Activated naive CD8-positive, alpha-beta T cell (primary cell): ENCODE data around the gene PDIA6.

Experiments used
- H3K27ac Mint-ChIP-seq: one replicate; pipeline ENCODE4 v1.8.0; 2021; ENCODE audit warnings: mixed read lengths
- H3K27me3 Mint-ChIP-seq: one replicate; pipeline ENCODE4 v1.8.0; 2021; ENCODE audit warnings: mixed read lengths
- H3K36me3 Mint-ChIP-seq: one replicate; pipeline ENCODE4 v1.8.0; 2021; ENCODE audit warnings: mixed read lengths
- H3K4me1 Mint-ChIP-seq: one replicate; pipeline ENCODE4 v1.8.0; 2021; ENCODE audit warnings: low read depth, mixed read lengths
- H3K4me3 Mint-ChIP-seq: one replicate; pipeline ENCODE4 v1.8.0; 2021; ENCODE audit warnings: mild to moderate bottlenecking, mixed read lengths
- H3K9me3 Mint-ChIP-seq: one replicate; pipeline ENCODE4 v1.8.0; 2021; ENCODE audit warnings: low read depth, mixed read lengths

The PDIA6 gene

DNA sequence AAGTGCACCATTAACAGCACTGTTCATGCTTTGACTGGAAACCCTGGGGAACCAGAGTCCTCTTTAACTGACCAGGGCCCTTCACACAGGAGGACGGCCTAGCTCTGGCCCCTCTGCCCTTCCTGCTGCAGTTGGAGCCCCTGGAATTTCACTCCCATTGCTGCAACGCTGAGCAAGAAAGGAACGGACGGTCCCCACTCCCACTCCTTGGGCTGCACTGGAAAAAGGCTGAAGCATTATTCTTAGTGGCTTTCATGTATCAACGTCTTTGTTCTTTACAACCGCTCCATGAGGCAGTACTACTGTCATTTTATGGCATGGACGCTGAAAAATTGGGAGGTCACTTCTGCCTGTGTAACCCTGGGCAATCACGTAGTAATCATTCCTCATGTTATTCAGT, 9.9 kb downstream of the PDIA6 start:
- H3K27ac Mint-ChIP-seq: no peak overlapping the region
- no peaks in the 10 kb centered on the region for H3K27me3 Mint-ChIP-seq
- no peaks in the 10 kb centered on the region for H3K9me3 Mint-ChIP-seq
- peaks cover 15% of the 10 kb centered on the region for H3K4me1 Mint-ChIP-seq
- peaks cover 2% of the 10 kb centered on the region for H3K36me3 Mint-ChIP-seq
- no peak overlapping the region for H3K4me3 Mint-ChIP-seq

DNA sequence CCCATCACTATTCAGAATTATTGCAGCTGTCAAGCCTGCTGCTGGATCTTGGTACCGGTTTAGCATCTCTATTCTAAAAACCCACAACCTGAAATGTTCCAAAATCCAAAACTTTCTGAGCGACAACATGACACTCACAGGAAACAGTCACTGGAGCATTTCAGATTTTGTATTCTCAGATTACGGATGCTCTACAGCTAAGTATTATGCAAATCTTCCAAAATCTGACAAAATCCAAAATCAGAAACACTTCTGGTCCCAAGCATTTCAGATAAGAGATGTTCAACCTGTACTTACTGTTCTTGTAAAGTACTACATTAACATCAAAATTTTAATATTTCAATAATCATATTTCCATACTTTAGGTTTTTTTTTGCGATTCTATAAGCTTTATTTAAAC, 12.4 kb downstream of the PDIA6 start:
- H3K4me3 Mint-ChIP-seq: no peak overlapping the region

DNA sequence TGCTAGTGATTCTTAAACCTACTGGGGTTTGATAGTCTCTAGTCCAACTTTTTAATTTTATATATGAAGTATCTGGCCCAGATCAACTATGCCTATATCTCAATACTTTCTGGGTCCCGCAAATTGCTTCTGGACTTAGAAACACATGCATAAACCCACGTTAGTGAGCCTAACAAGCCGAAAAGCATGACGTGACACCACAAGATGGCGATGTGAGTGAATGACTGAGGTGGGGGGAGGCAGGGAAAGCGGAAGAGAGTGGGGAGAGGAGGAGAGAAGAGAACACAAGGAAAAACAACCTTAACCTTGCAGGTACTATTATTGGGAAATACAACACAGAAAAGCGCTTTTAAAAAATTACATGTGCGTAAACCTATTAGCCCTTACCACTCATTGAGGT, 13.8 kb downstream of the PDIA6 start:
- H3K4me1 Mint-ChIP-seq: peaks cover 8% of the 10 kb centered on the region
- no peak overlapping the region for H3K4me3 Mint-ChIP-seq
- no peak overlapping the region for H3K27ac Mint-ChIP-seq
- H3K36me3 Mint-ChIP-seq: peaks cover 2% of the 10 kb centered on the region
- no peaks in the 10 kb centered on the region for H3K9me3 Mint-ChIP-seq
- H3K27me3 Mint-ChIP-seq: no peaks in the 10 kb centered on the region

More for the DNA sequence above, 12.4 kb downstream of the PDIA6 start:
- peaks cover 2% of the 10 kb centered on the region for H3K36me3 Mint-ChIP-seq
- no peaks in the 10 kb centered on the region for H3K27me3 Mint-ChIP-seq
- no peak overlapping the region for H3K27ac Mint-ChIP-seq
- peaks cover 8% of the 10 kb centered on the region for H3K4me1 Mint-ChIP-seq
- H3K9me3 Mint-ChIP-seq: no peaks in the 10 kb centered on the region

DNA sequence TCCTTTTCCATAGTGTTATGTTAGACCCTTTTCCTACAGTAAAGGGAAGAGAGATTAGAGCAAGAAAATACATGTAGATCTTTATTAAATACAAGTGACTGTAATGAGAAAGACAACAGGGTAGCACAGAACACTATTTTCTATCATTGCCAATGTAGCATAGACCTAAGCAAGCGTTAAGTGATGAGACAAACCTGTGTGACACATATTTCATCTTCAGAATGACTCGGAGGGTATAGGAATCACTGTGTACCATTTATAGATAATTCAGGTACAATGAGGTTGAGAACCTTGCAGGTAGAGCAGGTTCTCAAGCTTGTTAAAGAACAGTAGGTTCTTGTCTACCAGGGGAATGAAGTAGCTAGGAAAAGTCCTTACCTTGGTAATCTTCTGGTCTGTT, 15.9 kb downstream of the PDIA6 start:
- no peaks in the 10 kb centered on the region for H3K9me3 Mint-ChIP-seq
- no peaks in the 10 kb centered on the region for H3K27me3 Mint-ChIP-seq
- no peak overlapping the region for H3K27ac Mint-ChIP-seq
- H3K36me3 Mint-ChIP-seq: peaks cover 6% of the 10 kb centered on the region
- peaks cover 5% of the 10 kb centered on the region for H3K4me1 Mint-ChIP-seq
- H3K4me3 Mint-ChIP-seq: no peak overlapping the region

DNA sequence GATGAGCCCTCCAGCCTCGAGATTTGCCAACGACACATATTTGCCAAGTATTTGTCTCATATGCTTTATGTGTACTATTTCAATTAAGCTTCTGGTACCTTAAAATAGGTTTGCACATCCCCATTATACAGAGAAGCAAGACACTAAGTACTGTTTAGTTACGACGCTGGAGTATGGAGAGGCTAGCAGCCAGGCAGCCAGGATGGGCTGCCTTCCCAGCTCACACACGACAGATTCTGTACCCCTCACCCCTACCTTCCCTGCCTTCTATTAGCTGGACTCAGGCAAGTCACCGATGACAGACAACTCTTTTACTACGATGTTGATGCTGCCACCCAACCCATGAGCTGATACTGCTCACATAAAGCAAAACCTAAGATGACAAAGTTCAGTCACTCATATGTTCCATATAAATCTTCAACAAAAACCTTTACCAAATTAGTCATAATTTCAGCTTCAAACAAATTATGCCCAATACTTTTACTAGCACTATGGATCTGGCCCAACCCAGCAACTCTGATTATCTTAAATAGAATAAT, 17.0 kb downstream of the PDIA6 start:
- Mint-ChIP-seq H3K4me1 (peaks cover 11% of the 10 kb centered on the region), H3K27ac (no peak overlapping the region), H3K27me3 (no peaks in the 10 kb centered on the region), H3K36me3 (peaks cover 11% of the 10 kb centered on the region), H3K4me3 (no peak overlapping the region), H3K9me3 (no peaks in the 10 kb centered on the region)

DNA sequence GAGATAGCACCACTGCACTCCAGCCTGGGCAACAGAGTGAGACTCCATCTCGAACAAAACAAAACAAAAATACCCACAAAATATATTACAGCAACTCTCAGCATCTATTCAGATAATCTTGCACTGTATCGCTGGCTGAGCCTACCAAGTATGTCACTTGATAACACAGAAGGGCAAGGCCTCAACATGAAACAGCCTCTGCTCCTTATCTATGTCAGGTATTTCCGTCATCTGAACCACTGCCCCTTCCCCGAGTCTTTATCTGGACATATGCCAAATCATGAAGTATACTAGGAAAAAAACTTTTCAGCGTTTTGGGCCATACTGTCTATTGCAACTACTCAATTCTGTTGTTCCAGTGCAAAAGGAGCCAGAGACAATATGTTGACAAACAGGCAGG, 17.7 kb downstream of the PDIA6 start:
- Mint-ChIP-seq H3K36me3 (peaks cover 11% of the 10 kb centered on the region), H3K4me3 (no peak overlapping the region), H3K9me3 (no peaks in the 10 kb centered on the region), H3K27me3 (no peaks in the 10 kb centered on the region), H3K27ac (peak overlapping the region; percentile 8), H3K4me1 (peaks cover 14% of the 10 kb centered on the region)

DNA sequence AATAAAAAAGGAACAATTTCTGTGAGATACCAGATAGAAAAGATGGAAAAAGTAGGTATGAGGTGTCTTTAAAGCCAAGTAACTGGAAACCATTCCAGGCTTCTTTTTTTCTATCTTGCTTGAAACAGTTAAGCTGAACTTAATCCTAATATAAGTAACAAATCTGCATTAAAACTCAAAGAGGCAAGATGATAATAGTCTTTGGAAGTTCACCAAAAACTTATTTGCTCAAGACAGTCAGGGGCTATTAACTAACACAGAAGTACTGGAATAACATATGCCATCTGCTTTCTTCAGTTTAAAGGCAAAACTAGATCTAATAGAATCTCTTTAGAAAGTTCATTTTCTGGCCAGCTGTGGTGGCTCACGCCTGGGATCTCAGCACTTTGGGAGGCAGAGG, 18.8 kb downstream of the PDIA6 start:
- Mint-ChIP-seq H3K9me3 (no peaks in the 10 kb centered on the region), H3K27ac (no peak overlapping the region), H3K27me3 (no peaks in the 10 kb centered on the region), H3K4me3 (no peak overlapping the region), H3K36me3 (peaks cover 9% of the 10 kb centered on the region), H3K4me1 (peaks cover 14% of the 10 kb centered on the region)

DNA sequence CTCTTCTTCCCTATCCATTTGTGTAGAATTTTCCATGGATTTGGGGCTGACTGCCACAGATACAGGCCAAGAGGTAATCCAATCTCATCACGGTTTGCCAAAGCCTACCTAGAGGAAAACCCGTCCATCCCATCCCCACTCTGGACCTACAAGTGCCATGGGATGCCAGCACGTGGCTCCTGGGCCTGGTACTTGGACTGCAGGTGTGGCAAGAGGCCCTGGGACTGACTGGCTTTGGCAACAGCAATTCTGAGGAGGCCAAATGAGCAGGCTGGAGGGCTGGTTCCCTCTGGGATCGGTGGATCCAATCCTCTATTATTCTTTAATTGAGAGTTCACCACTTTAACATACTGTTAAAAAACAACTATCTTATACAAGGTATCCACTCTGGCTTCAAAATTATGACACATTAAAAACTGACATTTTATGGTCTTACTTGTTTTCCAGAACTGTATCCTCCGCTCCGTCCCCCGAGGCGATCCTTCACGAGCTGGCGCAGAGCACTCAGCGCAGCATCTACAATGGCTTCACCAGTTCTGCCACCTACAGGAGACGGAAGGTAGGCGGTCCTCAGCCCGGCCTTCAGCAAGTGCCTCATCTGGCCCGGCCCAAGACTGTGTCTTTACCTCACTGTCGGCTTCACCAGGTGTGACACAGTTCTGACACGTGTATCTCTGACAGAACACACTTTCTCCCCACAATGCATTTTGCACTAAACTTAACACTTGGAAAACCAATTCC, 19.8 kb downstream of the PDIA6 start:
- Mint-ChIP-seq H3K36me3 (peaks cover 9% of the 10 kb centered on the region), H3K4me1 (peaks cover 14% of the 10 kb centered on the region), H3K4me3 (no peak overlapping the region), H3K9me3 (no peaks in the 10 kb centered on the region), H3K27me3 (no peaks in the 10 kb centered on the region), H3K27ac (peak overlapping the region; percentile 64)

DNA sequence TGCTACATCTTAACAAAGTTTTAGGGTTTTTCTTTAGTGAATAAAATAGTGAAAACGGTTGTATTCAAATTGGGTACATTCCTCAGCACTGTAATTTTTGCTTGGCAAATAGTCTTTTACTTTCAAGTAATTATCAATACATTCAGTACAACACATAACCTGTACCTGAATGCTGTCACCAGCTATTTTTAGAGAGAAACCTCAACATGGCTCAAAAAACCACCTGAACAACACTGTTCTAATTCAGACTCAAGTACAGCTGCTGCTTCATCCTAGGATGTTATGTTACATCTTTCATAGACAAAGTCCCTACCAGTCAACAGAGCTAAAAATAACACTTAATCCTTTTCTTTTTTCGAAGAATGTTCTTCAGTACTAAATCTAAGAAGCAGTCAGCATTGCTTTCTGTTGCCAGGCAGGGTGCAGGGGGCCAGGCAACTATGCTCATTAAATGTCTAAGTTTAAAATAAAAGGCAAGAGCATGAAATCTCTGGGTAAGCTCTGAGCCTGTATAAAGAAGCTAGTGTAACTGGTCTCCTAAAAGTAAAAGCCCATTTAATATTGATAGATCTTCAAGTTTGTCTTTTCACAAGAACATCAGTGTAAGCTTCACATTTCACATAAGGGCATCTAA, 20.5 kb downstream of the PDIA6 start:
- Mint-ChIP-seq H3K4me3 (no peak overlapping the region), H3K4me1 (peaks cover 14% of the 10 kb centered on the region), H3K9me3 (no peaks in the 10 kb centered on the region), H3K36me3 (peaks cover 11% of the 10 kb centered on the region), H3K27ac (peak overlapping the region; percentile 64), H3K27me3 (no peaks in the 10 kb centered on the region)

DNA sequence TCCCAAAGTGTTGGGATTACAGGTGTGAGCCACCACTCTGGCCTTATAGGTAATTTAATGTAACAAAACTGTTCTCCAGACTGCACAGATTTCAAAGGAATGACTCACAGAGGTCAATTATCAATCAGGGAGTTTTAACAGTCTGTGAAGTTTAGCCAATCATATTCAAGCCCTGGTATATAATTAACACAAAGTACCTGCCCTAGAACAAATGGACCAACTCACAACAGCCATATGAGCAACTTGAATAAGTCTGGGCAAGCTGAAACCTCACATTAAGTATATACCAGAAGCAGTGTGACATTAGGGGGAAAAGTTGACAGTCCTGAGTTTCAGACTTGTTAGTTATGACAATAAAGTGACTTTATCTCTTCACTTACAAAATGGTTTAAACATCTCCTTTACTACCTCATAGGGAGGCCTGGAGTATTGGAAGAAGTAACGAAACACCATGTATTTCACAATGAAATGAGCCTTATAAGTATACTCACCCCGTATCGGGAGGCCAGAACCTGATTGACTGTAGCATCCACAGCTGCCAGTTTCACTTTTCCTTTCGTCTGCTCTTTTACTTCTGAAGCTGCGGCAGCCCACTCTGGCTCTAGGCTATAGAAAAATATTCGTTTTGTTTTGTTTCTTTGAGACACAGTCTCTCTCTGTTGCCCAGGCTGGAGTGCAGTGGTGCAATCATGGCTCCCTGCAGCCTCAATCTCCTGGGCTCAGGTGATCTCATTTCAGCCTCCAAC, 22.2 kb downstream of the PDIA6 start:
- H3K4me3 Mint-ChIP-seq: no peak overlapping the region
- peak overlapping the region; percentile 61 for H3K27ac Mint-ChIP-seq
- H3K4me1 Mint-ChIP-seq: peaks cover 11% of the 10 kb centered on the region
- H3K27me3 Mint-ChIP-seq: no peaks in the 10 kb centered on the region
- no peaks in the 10 kb centered on the region for H3K9me3 Mint-ChIP-seq
- H3K36me3 Mint-ChIP-seq: peaks cover 16% of the 10 kb centered on the region

DNA sequence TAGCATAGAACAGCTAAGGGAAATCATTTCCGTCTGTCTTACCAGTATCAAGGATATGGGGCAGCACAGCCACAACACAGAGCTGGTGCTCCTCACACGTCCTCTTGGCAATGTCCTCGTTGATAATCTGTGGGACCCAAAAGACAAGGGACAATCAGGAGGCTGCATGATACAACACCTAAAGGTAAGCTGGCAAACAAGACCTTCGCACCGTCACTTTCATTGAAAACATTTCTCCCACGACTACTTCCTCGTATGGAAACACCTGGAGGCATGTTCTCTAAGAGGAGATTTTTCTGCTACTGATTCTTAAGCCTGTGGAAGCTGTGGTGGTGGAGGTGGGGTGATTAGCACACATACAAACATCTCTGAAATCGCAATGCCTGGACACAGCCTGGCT, 23.7 kb downstream of the PDIA6 start:
- no peaks in the 10 kb centered on the region for H3K9me3 Mint-ChIP-seq
- no peak overlapping the region for H3K27ac Mint-ChIP-seq
- H3K4me3 Mint-ChIP-seq: no peak overlapping the region
- peaks cover 16% of the 10 kb centered on the region for H3K36me3 Mint-ChIP-seq
- H3K27me3 Mint-ChIP-seq: no peaks in the 10 kb centered on the region
- peaks cover 11% of the 10 kb centered on the region for H3K4me1 Mint-ChIP-seq

DNA sequence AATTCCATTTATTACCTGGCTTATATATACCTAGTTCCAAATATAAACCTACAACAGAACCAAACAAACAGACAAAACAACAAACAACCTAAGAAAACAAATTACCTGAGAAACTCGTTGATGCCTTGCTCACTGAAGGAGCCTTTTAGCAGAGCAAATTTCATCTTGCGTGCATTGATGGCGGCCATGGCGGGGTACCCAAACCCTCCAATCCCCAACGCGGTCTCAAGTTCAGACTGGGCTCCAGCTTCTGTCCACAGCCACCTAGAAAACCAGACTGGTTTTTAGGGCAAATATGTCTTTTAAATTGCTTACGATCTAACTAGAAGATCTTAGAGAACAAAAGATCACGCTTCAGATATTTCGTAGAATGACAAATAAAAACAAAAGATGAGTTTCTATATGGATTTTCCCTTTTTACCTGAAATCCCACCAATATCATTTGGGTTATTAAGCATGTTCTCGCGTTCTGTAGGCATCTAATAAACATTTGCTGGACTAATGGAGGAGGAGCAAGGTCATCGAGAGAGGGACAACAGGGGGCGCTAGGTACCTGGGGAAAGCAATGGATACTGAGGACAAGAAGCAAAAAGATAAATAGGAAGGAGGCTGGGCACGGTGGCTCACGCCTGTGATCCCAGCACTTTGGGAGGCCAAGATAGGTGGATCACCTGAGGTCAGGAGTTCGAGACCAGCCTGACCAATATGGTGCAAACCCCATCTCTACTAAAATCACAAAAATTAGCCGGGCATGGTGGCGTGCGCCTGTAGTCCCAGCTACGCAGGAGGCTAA, 25.2 kb downstream of the PDIA6 start:
- Mint-ChIP-seq H3K4me1 (peaks cover 9% of the 10 kb centered on the region), H3K9me3 (no peaks in the 10 kb centered on the region), H3K36me3 (peaks cover 16% of the 10 kb centered on the region), H3K27ac (no peak overlapping the region), H3K4me3 (no peak overlapping the region), H3K27me3 (no peaks in the 10 kb centered on the region)

DNA sequence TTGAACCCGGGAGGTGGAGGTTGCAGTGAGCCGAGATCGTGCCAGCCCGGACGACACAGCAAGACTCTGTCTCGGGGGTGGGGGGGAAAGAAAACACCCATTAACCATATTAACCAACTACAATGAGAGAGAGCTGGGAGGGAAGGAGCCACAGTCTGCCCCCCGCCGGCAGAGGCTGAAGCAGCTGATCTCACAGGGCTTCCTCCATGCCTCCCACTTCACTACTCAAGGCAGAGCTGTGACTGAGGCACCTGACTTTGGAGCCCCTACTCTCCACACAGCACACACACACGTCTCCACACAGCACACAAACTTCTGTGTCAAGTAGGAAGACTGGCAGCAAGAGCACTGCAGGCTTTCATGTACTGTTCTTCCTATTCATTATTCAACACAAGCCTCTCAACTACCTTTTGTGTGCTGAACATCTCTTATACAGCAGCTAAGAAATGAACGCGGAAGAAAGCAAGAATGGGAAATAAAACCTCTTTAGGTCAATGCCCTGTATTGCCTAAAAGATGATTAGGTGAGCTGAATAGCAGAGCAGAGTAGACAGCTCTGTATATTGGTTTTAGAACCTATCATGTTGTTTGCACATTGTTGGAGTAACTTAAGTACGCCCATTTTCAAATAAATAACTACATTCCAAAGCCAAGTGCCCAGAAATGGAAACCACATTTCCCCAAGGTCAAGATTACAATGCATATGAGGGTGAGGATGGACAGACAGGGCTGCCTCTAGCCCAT, 26.2 kb downstream of the PDIA6 start:
- H3K27me3 Mint-ChIP-seq: no peaks in the 10 kb centered on the region
- H3K4me3 Mint-ChIP-seq: no peak overlapping the region
- peaks cover 12% of the 10 kb centered on the region for H3K36me3 Mint-ChIP-seq
- H3K9me3 Mint-ChIP-seq: no peaks in the 10 kb centered on the region
- H3K4me1 Mint-ChIP-seq: peaks cover 7% of the 10 kb centered on the region
- H3K27ac Mint-ChIP-seq: no peak overlapping the region

DNA sequence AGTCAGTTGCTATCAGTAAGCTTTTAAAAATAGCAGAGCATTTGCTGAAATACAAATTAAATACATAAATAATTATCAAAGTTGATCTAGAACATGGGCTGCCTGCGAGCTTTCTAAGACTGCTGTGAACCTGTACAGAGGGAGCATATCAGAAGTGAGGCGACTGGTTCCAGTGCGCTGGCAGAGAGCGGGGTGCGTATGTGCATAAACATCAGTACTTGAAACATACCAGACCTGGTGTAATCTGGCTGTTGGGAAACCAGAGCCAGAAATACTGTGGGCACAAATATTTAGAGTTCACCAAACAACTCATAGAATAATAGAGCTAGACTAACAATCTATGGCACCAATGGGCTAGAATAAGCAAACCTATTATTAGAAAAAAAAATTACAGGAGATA, 27.3 kb downstream of the PDIA6 start:
- Mint-ChIP-seq H3K36me3 (peaks cover 11% of the 10 kb centered on the region), H3K9me3 (no peaks in the 10 kb centered on the region), H3K4me3 (no peak overlapping the region), H3K27me3 (no peaks in the 10 kb centered on the region), H3K4me1 (peaks cover under 1% of the 10 kb centered on the region), H3K27ac (no peak overlapping the region)
